Measurements from ENCODE around the gene COL15A1.

Gene COL15A1

DNA sequence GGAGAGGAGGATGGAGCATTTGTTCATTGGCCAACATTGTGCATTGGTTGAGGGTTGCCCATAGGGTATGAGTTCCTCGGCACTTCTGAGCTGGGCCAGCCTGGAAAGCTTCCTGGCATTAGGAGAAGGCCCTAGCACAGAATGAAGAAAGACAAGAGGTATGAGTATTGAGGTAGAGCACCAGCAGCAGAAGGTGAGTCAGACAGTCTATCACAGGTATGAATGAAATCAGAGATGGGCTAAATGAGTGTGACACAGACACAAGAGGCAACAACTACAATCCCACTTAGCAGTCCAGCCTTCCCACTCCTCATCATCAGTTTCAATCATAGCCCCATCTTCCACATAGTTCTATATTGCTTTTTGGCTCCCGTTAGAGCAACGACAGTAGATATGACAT is 135.8 kb downstream of the COL15A1 start:
- Histone ChIP-seq H4K20me1 (ENCODE audit: control insufficient read depth, insufficient read depth, low read depth, low read length) (no peaks in the 10 kb centered on the region), H3K9me2 (replicated peaks; ENCODE audit: control insufficient read depth, low read length) (no peaks in the 10 kb centered on the region), H3K79me2 (ENCODE audit: control insufficient read depth, low read length) (no peaks in the 10 kb centered on the region), H3K4me1 (ENCODE audit: control insufficient read depth, low read length) (peaks cover 9% of the 10 kb centered on the region), H3K4me3 (ENCODE audit: low read length) (no peak overlapping the region), H3K27ac (ENCODE audit: low read depth, low read length) (no peak overlapping the region), H3K36me3 (ENCODE audit: control insufficient read depth, low read length) (no peaks in the 10 kb centered on the region), H3F3A (ENCODE audit: control insufficient read depth, insufficient read depth) (no peaks in the 10 kb centered on the region), H3K9me3 (ENCODE audit: control insufficient read depth, insufficient read depth, low read length) (no peaks in the 10 kb centered on the region), H3K27me3 (ENCODE audit: control insufficient read depth, low read length) (no peaks in the 10 kb centered on the region), H3K4me2 (ENCODE audit: low read length) (no peak overlapping the region)
- no peak for TF ChIP-seq EZH2phosphoT487 (IDR thresholded peaks at IDR 0.05; ENCODE audit: borderline replicate concordance, low read length)
- TF ChIP-seq, protein P1, sequence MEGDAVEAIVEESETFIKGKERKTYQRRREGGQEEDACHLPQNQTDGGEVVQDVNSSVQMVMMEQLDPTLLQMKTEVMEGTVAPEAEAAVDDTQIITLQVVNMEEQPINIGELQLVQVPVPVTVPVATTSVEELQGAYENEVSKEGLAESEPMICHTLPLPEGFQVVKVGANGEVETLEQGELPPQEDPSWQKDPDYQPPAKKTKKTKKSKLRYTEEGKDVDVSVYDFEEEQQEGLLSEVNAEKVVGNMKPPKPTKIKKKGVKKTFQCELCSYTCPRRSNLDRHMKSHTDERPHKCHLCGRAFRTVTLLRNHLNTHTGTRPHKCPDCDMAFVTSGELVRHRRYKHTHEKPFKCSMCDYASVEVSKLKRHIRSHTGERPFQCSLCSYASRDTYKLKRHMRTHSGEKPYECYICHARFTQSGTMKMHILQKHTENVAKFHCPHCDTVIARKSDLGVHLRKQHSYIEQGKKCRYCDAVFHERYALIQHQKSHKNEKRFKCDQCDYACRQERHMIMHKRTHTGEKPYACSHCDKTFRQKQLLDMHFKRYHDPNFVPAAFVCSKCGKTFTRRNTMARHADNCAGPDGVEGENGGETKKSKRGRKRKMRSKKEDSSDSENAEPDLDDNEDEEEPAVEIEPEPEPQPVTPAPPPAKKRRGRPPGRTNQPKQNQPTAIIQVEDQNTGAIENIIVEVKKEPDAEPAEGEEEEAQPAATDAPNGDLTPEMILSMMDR (IDR thresholded peaks at IDR 0.05; ENCODE audit: low read depth, low read length, poor library complexity, severe bottlenecking), result no peak

DNA sequence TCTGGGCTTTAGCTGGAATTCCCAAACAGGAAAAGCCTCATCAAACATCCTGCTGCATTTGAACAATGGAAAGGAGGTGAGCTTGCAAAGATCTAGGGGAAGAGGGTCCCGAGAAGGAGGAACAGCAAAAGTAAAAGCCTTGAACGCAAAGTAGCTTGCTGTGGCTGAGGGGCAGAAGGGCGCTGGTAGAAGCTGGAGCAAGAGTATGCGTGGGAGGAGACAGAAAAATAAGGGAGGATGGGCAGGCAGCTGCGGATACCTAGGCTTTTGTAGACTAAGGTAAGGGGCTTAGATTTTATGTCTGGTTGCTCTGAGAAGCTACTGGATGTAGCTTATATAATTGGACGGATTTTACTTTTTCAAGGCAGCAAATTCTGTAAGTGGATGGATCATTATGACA is 139.3 kb downstream of the COL15A1 start:
- Histone ChIP-seq H3K36me3 (ENCODE audit: control insufficient read depth, low read length) (no peaks in the 10 kb centered on the region), H3K9me3 (ENCODE audit: control insufficient read depth, insufficient read depth, low read length) (no peaks in the 10 kb centered on the region), H3K4me1 (ENCODE audit: control insufficient read depth, low read length) (peaks cover 15% of the 10 kb centered on the region), H3K79me2 (ENCODE audit: control insufficient read depth, low read length) (no peaks in the 10 kb centered on the region), H3K27ac (ENCODE audit: low read depth, low read length) (no peak overlapping the region), H3K27me3 (ENCODE audit: control insufficient read depth, low read length) (no peaks in the 10 kb centered on the region), H3K9me2 (replicated peaks; ENCODE audit: control insufficient read depth, low read length) (no peaks in the 10 kb centered on the region), H3K4me3 (ENCODE audit: low read length) (no peak overlapping the region), H4K20me1 (ENCODE audit: control insufficient read depth, insufficient read depth, low read depth, low read length) (no peaks in the 10 kb centered on the region), H3K4me2 (ENCODE audit: low read length) (no peak overlapping the region), H3F3A (ENCODE audit: control insufficient read depth, insufficient read depth) (no peaks in the 10 kb centered on the region)
- TF ChIP-seq, protein P1 (IDR thresholded peaks at IDR 0.05; ENCODE audit: low read depth, low read length, poor library complexity, severe bottlenecking), result no peak
- TF ChIP-seq EZH2phosphoT487 (IDR thresholded peaks at IDR 0.05; ENCODE audit: borderline replicate concordance, low read length), result no peak

DNA sequence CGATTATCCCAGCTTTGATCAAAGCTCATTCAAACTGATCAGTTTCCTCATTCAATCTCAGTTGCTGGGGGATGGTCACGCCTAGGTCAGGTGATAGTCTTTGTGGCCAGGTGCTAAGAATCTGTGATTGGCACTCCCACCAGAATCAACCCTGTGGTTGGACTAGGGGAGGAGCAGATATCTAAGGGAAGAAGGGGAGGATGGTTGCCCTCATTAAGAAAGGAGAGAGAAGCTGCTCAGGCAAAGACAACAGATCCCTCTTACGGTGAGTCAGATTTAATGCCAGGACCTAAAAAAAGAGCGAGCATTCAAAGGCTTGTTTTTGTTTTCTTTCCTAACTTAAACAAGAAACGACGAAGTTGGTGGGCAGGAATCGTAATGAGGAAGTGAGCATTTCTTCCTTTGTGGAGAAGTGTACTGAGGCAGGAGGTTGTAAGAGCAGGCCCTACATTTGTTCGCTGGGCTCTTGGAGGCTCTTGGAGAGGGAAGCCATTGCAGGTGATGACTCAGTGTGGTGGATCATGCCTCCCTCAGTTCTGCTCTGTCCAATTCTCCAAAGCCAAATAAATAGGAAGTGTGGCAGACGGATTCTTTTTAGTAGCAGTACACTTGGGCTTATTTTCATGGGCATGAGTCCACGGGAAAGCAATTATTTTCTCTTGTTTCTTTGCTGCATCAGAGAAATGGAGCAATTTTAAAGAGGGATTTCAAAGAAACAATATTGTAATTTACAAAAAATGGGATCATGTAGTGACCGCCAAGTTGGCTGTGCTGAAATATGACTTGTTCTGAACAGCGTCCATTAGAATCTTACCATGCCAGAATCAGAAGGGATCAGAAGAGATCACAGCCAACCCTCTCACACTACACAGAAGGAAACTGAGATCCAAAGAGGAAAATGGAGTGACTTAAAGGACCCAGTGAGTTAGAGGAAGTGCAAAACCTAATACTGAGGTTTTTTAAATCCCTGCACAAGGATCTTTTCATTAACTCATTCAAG is 142.5 kb downstream of the COL15A1 start:
- H3F3A ChIP-seq (ENCODE audit: control insufficient read depth, insufficient read depth), result no peaks in the 10 kb centered on the region

More for the DNA sequence above, 142.5 kb downstream of the COL15A1 start:
- Histone ChIP-seq H4K20me1 (ENCODE audit: control insufficient read depth, insufficient read depth, low read depth, low read length) (no peaks in the 10 kb centered on the region), H3K36me3 (ENCODE audit: control insufficient read depth, low read length) (no peaks in the 10 kb centered on the region), H3K27ac (ENCODE audit: low read depth, low read length) (no peak overlapping the region), H3K4me3 (ENCODE audit: low read length) (no peak overlapping the region), H3K27me3 (ENCODE audit: control insufficient read depth, low read length) (no peaks in the 10 kb centered on the region), H3K9me3 (ENCODE audit: control insufficient read depth, insufficient read depth, low read length) (peaks cover 18% of the 10 kb centered on the region; the same call in 1 of the 2 replicates), H3K79me2 (ENCODE audit: control insufficient read depth, low read length) (no peaks in the 10 kb centered on the region), H3K9me2 (replicated peaks; ENCODE audit: control insufficient read depth, low read length) (no peaks in the 10 kb centered on the region), H3K4me2 (ENCODE audit: low read length) (no peak overlapping the region; the same call in 1 of the 2 replicates), H3K4me1 (ENCODE audit: control insufficient read depth, low read length) (peaks cover 15% of the 10 kb centered on the region)
- TF ChIP-seq, protein P1 (IDR thresholded peaks at IDR 0.05; ENCODE audit: low read depth, low read length, poor library complexity, severe bottlenecking), result no peak
- TF ChIP-seq EZH2phosphoT487 (IDR thresholded peaks at IDR 0.05; ENCODE audit: borderline replicate concordance, low read length), result no peak
